Suprapubic skin (tissue), 4 donors: ENCODE data around the gene SCO2.

ENCODE experiments used
- CTCF ChIP-seq, 2 donors: fragments of 200-600 bp in 1 of 2; fragments of 450-650 bp in 1 of 2; sonication (generic) in 1 of 2; IDR thresholded peaks; one replicate each; pipeline ENCODE4 v1.5.1; 2016 to 2019; ENCODE audit warnings: antibody characterized with exemption in 2 of 2, mild to moderate bottlenecking in 1 of 2, moderate library complexity in 1 of 2
- POLR2A ChIP-seq, 2 donors: fragments of 450-650 bp; IDR thresholded peaks; one replicate each; pipeline ENCODE4 v1.6.1; 2017; ENCODE audit warnings: antibody characterized with exemption in 2 of 2, mild to moderate bottlenecking in 2 of 2, moderate library complexity in 2 of 2
- POLR2AphosphoS5 ChIP-seq, 3 donors: sonication (generic); formaldehyde crosslinking; IDR thresholded peaks; one replicate each; pipeline ENCODE4 v1.6.1; 2017; ENCODE audit warnings: antibody characterized with exemption in 3 of 3

- no peak for TF ChIP-seq CTCF (IDR thresholded peaks at IDR 0.05)
- TF ChIP-seq POLR2AphosphoS5 (IDR thresholded peaks at IDR 0.05): peak in 1 of 3 donors; percentile 14
- TF ChIP-seq POLR2A (IDR thresholded peaks at IDR 0.05): no peak
These were observed 4.1 kb upstream of the SCO2 start for GRCh38 chr22:50529416-50529896.
